ENCODE measurements around the gene VPS52.
"Not testable (repeated sequence)": the region's sequence is repeated elsewhere in the genome, so short reads cannot be mapped to it uniquely, and the experiment has no call there.

Gene VPS52

GRCh38 chr6:33278392-33278741 is 6.7 kb upstream of the VPS52 start:
- TF ChIP-seq CTCF (IDR thresholded peaks at IDR 0.05; ENCODE audit: low read depth, low read length) = no peak
- H3K4me3 ChIP-seq (replicated peaks in 1 of 2; ENCODE audit: low read depth in 2 of 2, low read length in 2 of 2) = no peak overlapping the region
- no peak for DNase-seq (ENCODE audit: low read depth in 2 of 2)

- no peak for TF ChIP-seq CTCF (IDR thresholded peaks at IDR 0.05; ENCODE audit: low read depth, low read length)
- DNase-seq (ENCODE audit: low read depth in 2 of 2) = no peak
- peak overlapping the region; percentile 46 to 58 for H3K4me3 ChIP-seq (replicated peaks in 1 of 2; ENCODE audit: low read depth in 2 of 2, low read length in 2 of 2)
Observed at GRCh38 chr6:33277663-33278391, 6.2 kb upstream of the VPS52 start.

GRCh38 chr6:33276864-33277662 is 5.4 kb upstream of the VPS52 start, which contains the start of gene B3GALT4:
Gene B3GALT4, plus strand, starts transcription at chr6:33277123. Its CDS starts 297 bp downstream, at chr6:33277420.
- peak; percentile 28 for TF ChIP-seq CTCF (IDR thresholded peaks at IDR 0.05; ENCODE audit: low read depth, low read length)
- DNase-seq (ENCODE audit: low read depth in 2 of 2) = peak; percentile 65 to 73
- peak within 1 kb of the TSS; percentile 46 to 58 for H3K4me3 ChIP-seq (replicated peaks in 1 of 2; ENCODE audit: low read depth in 2 of 2, low read length in 2 of 2)

- no peak for DNase-seq (ENCODE audit: low read depth in 2 of 2)
- TF ChIP-seq CTCF (IDR thresholded peaks at IDR 0.05; ENCODE audit: low read depth, low read length) = no peak
- peak overlapping the region; percentile 35 to 46 for H3K4me3 ChIP-seq (replicated peaks in 1 of 2; ENCODE audit: low read depth in 2 of 2, low read length in 2 of 2)
Observed at GRCh38 chr6:33276581-33276863, 4.8 kb upstream of the VPS52 start.

GRCh38 chr6:33275795-33276580 is 4.3 kb upstream of the VPS52 start:
- DNase-seq (ENCODE audit: low read depth in 2 of 2) = not testable (repeated sequence)
- peak overlapping the region; percentile 7 to 35 for H3K4me3 ChIP-seq (replicated peaks in 1 of 2; ENCODE audit: low read depth in 2 of 2, low read length in 2 of 2)

- DNase-seq (ENCODE audit: low read depth in 2 of 2) = no peak
- no peak for TF ChIP-seq CTCF (IDR thresholded peaks at IDR 0.05; ENCODE audit: low read depth, low read length)
- peak overlapping the region; percentile 21 to 95 for H3K4me3 ChIP-seq (replicated peaks in 1 of 2; ENCODE audit: low read depth in 2 of 2, low read length in 2 of 2)
Observed at GRCh38 chr6:33273924-33274902, 2.5 kb upstream of the VPS52 start.

Measured in cardiac fibroblast (primary cell).